ENCODE measurements around the gene ANOS1.

- TF ChIP-seq POLR2A (IDR thresholded peaks at IDR 0.05; ENCODE audit: low read length) (no peak), GATA1 (IDR thresholded peaks at IDR 0.05; ENCODE audit: low read depth, low read length) (no peak)
These were observed 185.2 kb downstream of the ANOS1 start for GRCh38 chrX:8546715-8547114.
